T-helper 1 cell treated with Interleukin-12 subunit alpha and Interleukin-12 subunit beta and Interleukin-4 antibody, amounts not matched to agents 30 μg/mL and 1 μg/mL, for 36 hours (primary cell): Measurements from ENCODE around the gene VRK3.
A peak's percentile ranks its signal among the peaks of the same experiment; 100 is the strongest.

ENCODE experiments used
- H3K27ac Mint-ChIP-seq: one replicate; pipeline ENCODE4 v1.8.0; 2021; ENCODE audit warnings: mild to moderate bottlenecking, mixed read lengths
- H3K27me3 Mint-ChIP-seq: one replicate; pipeline ENCODE4 v1.8.0; 2021; ENCODE audit warnings: low read depth, mixed read lengths
- H3K36me3 Mint-ChIP-seq: one replicate; pipeline ENCODE4 v1.8.0; 2021; ENCODE audit warnings: low read depth, mixed read lengths
- H3K4me1 Mint-ChIP-seq: one replicate; pipeline ENCODE4 v1.8.0; 2021; ENCODE audit warnings: low read depth, mixed read lengths
- H3K4me3 Mint-ChIP-seq: one replicate; pipeline ENCODE4 v1.8.0; 2021; ENCODE audit warnings: mild to moderate bottlenecking, moderate library complexity, mixed read lengths
- H3K9me3 Mint-ChIP-seq: one replicate; pipeline ENCODE4 v1.8.0; 2021; ENCODE audit warnings: mixed read lengths

VRK3 gene

DNA sequence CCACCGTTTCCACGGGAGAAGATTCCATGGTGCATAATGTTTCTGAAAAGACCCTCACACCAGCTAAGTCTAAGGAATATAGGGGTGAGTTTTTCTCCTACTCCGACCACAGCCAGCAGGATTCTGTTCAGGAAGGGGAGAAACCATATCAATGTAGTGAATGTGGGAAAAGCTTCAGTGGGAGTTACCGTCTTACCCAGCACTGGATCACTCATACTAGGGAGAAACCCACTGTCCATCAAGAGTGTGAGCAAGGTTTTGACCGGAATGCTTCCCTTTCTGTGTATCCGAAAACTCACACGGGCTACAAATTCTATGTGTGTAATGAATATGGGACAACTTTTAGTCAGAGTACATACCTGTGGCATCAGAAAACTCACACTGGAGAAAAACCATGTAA is 19.8 kb upstream of the VRK3 start:
- peaks cover 72% of the 10 kb centered on the region for H3K9me3 Mint-ChIP-seq
- H3K4me3 Mint-ChIP-seq, result no peak overlapping the region
- no peaks in the 10 kb centered on the region for H3K27me3 Mint-ChIP-seq
- H3K27ac Mint-ChIP-seq, result no peak overlapping the region
- H3K36me3 Mint-ChIP-seq, result peaks cover 81% of the 10 kb centered on the region
- no peaks in the 10 kb centered on the region for H3K4me1 Mint-ChIP-seq

DNA sequence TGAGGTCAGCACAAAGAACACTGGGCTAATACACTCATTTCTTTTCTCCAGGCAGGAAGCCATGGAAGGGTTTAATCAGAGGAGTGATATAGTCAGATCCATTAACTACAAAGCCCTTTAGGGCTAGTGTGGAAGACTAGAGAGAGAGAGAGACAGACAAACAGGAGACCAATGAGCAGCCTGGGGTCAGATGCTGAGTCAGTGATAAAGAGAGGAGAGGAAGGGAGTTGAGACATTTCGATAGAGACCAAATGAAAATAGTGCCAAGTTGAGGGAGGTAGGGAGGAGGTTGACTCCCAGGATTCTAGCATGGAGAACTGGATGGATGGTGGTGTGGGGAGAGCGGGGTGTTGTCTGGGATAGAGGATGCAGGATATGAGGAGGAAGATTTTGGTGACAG is 18.8 kb upstream of the VRK3 start:
- Mint-ChIP-seq H3K9me3 (peaks cover 67% of the 10 kb centered on the region), H3K36me3 (peaks cover 86% of the 10 kb centered on the region), H3K27ac (no peak overlapping the region)

DNA sequence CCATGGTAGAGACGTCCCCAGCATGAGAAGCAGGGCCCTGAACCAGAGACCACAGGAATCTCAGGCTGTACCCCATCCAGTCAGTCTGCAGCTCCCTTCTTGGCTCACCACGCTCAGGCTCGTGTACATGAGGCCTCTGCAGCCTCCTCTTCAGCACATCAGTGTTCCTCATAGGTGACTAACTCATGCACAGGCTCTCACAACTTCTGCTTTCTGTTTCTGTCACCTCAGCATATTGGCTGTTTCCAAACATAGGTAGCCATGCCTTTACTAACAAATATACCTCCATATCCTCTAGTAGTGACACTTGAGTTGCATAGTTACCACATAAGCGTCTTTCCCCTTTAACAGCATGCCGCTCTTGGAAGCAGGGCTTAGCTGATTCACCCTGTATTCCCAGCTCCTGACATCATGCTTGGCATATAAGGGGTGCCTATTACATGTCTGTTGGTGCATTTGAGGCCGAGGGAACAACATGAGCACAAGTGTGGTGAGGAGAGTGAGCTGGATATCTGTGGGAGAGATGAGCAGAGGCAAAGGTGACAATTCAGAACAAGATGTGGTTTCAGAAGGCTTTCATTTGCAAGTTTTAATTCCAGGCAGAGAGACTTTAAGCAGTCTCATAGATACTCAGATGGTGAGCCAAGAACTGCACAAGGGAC is 17.3 kb upstream of the VRK3 start:
- H3K4me3 Mint-ChIP-seq, result no peak overlapping the region
- no peak overlapping the region for H3K27ac Mint-ChIP-seq
- H3K27me3 Mint-ChIP-seq, result no peaks in the 10 kb centered on the region
- H3K4me1 Mint-ChIP-seq, result no peaks in the 10 kb centered on the region
- H3K36me3 Mint-ChIP-seq, result peaks cover 75% of the 10 kb centered on the region
- H3K9me3 Mint-ChIP-seq, result peaks cover 55% of the 10 kb centered on the region

More for the DNA sequence above, 18.8 kb upstream of the VRK3 start:
- Mint-ChIP-seq H3K27me3 (no peaks in the 10 kb centered on the region), H3K4me1 (no peaks in the 10 kb centered on the region), H3K4me3 (no peak overlapping the region)

DNA sequence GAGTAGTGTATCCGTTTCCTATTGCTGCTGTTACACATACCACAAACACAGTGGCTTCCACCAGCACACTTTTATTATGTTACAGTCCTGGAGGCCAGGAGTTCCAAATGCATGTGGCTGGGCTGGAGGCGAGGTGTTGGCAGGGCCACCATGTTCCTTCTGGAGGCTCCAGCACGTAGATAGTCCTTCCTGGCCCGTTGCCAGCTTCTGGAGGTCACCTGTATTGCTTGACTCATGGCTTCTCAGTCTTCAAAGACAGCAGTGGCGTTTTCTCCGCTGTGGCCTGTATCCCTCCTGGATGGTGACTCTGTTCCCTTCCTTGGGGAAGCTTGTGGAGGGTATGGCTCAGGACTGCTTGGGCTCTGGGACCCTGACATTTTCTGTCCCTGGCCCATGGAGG is 15.8 kb upstream of the VRK3 start:
- peaks cover 73% of the 10 kb centered on the region for H3K36me3 Mint-ChIP-seq
- no peaks in the 10 kb centered on the region for H3K27me3 Mint-ChIP-seq
- H3K4me1 Mint-ChIP-seq, result no peaks in the 10 kb centered on the region
- H3K9me3 Mint-ChIP-seq, result peaks cover 43% of the 10 kb centered on the region
- no peak overlapping the region for H3K27ac Mint-ChIP-seq
- no peak overlapping the region for H3K4me3 Mint-ChIP-seq

DNA sequence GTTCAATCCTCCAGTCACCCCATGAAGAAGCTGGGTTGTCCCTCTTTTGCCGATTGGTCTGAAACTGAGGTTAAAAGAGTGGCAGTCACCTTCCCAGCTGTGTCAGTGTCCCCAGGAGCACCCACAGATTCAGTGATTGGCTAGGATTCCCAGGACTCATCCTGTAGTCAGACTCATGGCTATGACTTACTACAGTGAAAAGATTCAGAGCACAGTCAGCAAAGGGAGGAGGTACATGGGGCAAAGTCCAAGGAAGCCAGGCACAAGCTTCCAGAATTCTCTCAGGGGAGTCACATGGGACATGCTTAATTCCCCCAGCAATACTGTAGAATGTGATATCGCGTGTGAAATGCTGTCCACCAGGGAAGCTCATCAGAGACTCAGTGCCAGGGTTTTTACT is 14.8 kb upstream of the VRK3 start:
- H3K27ac Mint-ChIP-seq, result no peak overlapping the region
- H3K4me1 Mint-ChIP-seq, result no peaks in the 10 kb centered on the region
- H3K4me3 Mint-ChIP-seq, result no peak overlapping the region
- H3K9me3 Mint-ChIP-seq, result peaks cover 33% of the 10 kb centered on the region
- H3K27me3 Mint-ChIP-seq, result no peaks in the 10 kb centered on the region
- H3K36me3 Mint-ChIP-seq, result peaks cover 67% of the 10 kb centered on the region

DNA sequence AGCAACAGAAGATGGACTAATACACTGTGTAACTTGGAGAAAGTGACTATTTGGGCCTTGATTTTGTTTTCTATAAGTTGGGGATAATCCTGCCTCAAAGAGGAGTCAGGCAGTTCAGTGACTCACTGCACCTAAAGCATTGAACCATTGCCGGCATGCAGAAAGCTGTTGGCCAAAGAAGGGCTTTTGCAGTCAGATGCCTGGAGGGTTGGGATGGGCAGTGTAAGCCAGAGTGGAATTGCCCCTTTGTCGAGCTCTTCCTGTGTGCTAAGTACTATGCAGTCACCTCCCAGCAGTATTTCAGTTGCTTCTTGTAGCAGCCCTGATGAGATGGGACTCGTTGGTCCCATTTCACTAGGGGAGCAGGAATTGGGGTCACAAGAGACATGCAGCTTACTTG is 11.7 kb upstream of the VRK3 start:
- Mint-ChIP-seq H3K4me1 (peaks cover 8% of the 10 kb centered on the region), H3K27ac (no peak overlapping the region), H3K4me3 (no peak overlapping the region), H3K9me3 (peaks cover 6% of the 10 kb centered on the region), H3K36me3 (peaks cover 64% of the 10 kb centered on the region), H3K27me3 (no peaks in the 10 kb centered on the region)

DNA sequence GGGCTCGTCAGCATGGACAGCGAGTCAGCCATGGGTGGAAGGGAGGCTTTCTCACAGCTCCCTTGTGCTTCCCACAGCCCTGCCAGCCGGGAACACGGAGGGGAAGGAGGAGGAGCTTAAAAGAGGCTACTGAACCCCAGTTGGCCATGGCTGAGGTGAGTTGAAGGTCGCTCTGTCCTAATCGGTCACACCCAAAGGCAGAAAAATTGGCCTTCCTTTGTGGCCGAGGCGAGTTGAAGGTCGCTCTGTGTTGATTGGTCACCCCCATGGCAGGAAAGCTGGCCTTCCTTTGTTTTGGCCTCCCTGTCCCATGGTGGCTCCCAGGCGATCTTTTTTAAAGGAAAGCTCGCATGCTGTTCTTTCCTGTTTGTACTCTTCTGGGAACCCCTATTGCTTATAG is 5.8 kb upstream of the VRK3 start:
- no peaks in the 10 kb centered on the region for H3K27me3 Mint-ChIP-seq
- peaks cover 43% of the 10 kb centered on the region for H3K36me3 Mint-ChIP-seq
- H3K4me1 Mint-ChIP-seq, result peaks cover 20% of the 10 kb centered on the region
- H3K4me3 Mint-ChIP-seq, result no peak overlapping the region
- peaks cover 1% of the 10 kb centered on the region for H3K9me3 Mint-ChIP-seq
- H3K27ac Mint-ChIP-seq, result no peak overlapping the region

DNA sequence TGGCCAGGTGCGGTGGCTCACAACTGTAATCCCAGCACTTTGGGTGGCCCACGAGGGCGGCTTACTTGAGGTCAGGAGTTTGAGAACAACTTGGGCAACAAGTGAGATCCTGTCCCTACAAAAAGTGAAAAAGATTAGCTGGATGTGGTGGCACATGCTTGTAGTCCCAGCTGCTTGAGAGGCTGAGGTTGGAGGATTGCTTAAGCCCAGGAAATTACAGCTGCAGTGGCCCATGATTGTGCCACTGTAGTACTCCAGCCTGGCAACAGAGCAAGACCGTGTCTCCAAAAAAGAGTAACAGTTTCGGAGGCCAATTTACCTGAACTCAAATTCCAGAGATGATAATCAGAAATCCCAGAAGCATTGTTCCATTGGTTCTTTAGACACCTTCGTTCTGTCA is 5.1 kb upstream of the VRK3 start:
- H3K27me3 Mint-ChIP-seq, result no peaks in the 10 kb centered on the region
- H3K9me3 Mint-ChIP-seq, result peaks cover 3% of the 10 kb centered on the region
- no peak overlapping the region for H3K27ac Mint-ChIP-seq
- H3K36me3 Mint-ChIP-seq, result peaks cover 43% of the 10 kb centered on the region
- H3K4me3 Mint-ChIP-seq, result no peak overlapping the region
- peaks cover 25% of the 10 kb centered on the region for H3K4me1 Mint-ChIP-seq

DNA sequence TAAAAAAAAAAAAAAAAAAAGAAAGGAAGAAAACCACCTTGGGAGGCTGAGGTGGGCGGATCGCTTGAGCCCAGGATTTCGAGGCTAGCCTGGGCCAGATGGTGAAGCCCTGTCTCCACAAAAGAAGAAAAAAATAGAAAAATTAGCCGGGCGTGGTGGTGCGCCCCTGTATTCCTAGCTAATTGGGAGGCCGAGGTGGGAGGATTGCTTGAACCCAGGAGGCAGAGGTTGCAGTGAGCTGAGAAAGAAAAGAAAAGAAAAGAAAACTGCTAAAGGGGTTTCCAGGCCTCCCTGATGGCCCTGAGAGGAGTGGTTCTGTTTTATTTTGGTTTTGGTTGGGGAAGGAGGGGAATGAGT is 1.4 kb upstream of the VRK3 start:
- Mint-ChIP-seq H3K4me3 (peak overlapping the region; percentile 89), H3K27ac (peak overlapping the region; percentile 72), H3K36me3 (peaks cover 18% of the 10 kb centered on the region), H3K9me3 (peaks cover 3% of the 10 kb centered on the region), H3K4me1 (peaks cover 31% of the 10 kb centered on the region), H3K27me3 (no peaks in the 10 kb centered on the region)

DNA sequence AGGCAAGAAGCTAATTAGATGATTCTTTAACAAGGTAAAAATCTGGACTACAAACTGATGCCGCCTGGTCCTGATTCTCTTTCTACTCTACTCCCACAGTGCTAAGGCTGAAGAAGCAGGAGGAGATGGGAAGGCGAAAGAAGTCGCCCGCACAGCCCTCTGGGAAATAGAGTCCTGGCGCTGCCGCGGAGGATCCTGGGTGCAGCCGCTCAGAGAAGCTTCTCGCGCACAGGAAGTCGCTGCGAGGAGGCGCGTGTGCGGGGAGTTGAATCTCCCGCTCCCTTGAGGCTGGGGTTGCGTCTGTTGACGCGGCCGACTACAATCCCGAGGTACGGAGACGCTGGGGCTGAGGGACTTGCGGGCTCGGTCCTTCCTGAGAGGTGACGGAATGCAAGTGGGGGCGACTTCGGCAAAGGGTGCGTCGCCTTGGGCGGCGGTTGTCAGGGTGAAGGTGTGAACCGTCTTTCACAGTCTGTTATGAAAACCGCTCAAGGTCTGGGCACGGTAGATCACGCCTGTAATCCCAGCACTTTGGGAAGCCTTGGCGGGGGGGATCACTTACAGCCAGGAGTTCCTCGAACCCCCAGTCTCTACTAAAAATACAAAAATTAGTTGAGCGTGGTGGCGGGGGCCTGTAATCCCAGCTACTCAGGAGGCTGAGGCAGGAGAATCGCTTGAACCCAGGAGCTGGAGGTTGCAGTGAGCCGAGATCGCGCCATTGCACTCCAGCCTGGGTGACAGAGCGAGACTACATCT is 800 bp upstream of the VRK3 start, which contains the start of gene ZNF473:
TSS of gene ZNF473 (plus strand) at position 212 of the 756 bp plus-strand sequence. CDS start 5,078 bp downstream, outside the sequence.
- H3K9me3 Mint-ChIP-seq, result peaks cover 3% of the 10 kb centered on the region
- H3K27ac Mint-ChIP-seq, result peak within 1 kb of the TSS; percentile 96
- H3K27me3 Mint-ChIP-seq, result no peaks in the 10 kb centered on the region
- peak within 1 kb of the TSS; percentile 89 for H3K4me3 Mint-ChIP-seq
- H3K36me3 Mint-ChIP-seq, result peaks cover 14% of the 10 kb centered on the region
- H3K4me1 Mint-ChIP-seq, result peaks cover 31% of the 10 kb centered on the region

DNA sequence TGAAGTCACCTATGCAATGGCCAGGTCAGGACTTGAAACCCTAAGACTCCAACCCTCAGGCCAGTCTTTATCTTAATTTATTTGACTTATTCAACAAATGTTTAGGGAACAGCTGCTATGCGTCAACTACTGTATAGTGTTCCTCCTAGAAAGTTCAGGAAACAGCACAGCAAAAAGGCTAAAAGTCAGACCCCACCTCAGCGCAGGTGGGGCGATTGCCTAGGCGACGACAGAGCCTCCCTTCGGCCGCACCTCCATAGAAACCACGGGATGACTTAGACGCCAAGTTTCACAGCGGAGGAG is 502 bp downstream of the VRK3 start:
- Mint-ChIP-seq H3K4me3 (peak overlapping the region; percentile 89), H3K36me3 (peaks cover 17% of the 10 kb centered on the region), H3K9me3 (peaks cover 3% of the 10 kb centered on the region), H3K4me1 (peaks cover 31% of the 10 kb centered on the region), H3K27ac (peak overlapping the region; percentile 96), H3K27me3 (no peaks in the 10 kb centered on the region)

DNA sequence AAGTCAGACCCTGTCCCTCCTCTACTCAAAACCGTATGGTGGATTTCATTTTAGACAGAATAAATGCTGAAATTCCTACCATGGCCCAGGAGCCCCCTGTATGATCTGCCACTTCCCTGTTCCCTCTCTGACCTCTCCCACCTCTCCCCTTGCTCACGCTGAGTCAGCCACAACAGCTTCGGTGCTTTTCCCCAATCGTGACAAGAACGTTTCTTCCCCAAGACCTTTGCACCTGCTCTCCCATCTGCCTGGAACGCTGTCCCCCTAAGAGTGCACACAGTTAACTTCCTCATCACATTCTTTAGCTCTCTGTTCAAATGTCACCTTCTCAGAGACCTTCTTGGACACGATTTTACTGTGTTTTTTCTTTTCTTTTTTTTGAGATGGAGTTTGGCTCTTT is 2.3 kb downstream of the VRK3 start:
- H3K9me3 Mint-ChIP-seq, result peaks cover 3% of the 10 kb centered on the region
- H3K4me1 Mint-ChIP-seq, result peaks cover 32% of the 10 kb centered on the region
- peaks cover 24% of the 10 kb centered on the region for H3K36me3 Mint-ChIP-seq
- peak overlapping the region; percentile 59 for H3K27ac Mint-ChIP-seq
- no peak overlapping the region for H3K4me3 Mint-ChIP-seq
- no peaks in the 10 kb centered on the region for H3K27me3 Mint-ChIP-seq

DNA sequence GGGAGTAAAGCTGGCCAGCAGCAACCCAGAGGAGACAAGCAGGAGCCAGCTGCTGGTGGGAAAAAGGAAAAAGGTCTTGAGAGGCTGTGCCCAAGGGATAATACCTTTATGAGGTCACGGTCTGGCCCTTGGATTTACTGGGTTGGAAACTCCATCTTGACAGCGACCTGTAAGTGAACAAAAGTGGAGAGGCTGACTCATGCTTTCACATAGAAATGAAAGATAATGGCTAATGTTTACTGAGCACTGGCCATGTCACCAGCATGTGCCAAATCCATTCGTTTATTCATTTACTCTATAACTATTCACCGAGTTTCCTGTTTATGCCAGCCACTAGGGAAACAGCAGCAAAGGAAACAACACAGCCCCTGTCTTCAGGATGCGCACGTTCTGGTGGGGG is 4.7 kb downstream of the VRK3 start:
- H3K27ac Mint-ChIP-seq, result no peak overlapping the region
- H3K4me1 Mint-ChIP-seq, result peaks cover 18% of the 10 kb centered on the region
- H3K9me3 Mint-ChIP-seq, result peaks cover 5% of the 10 kb centered on the region
- H3K36me3 Mint-ChIP-seq, result peaks cover 28% of the 10 kb centered on the region
- H3K27me3 Mint-ChIP-seq, result no peaks in the 10 kb centered on the region
- no peak overlapping the region for H3K4me3 Mint-ChIP-seq

DNA sequence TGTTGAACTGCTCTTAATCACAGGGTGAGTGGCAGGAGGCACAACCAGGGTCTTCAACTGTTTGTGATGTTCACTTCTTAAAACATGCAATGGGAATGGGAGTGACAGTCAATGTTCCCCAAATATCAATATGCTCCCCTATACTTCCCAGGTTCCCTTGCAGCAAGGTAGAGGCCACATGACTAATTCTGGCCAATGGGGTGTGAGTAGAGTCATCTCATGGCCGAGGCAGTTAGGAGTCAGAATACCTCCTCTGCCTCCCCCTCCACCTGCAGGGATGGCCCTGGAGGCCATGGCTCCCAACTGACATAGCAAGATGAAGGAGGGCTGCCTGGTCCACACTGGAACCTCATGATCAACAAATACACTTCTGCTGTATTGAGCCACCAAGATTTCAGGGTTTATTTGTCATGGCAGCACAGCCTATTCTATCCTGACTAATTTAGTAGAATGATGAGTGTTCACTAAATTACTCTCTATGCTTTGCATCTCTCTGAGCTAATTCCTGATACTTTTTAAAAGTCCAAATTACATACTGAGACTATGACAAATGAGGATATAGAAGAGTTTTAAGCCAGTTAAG is 8.9 kb downstream of the VRK3 start:
- H3K4me1 Mint-ChIP-seq, result peaks cover 5% of the 10 kb centered on the region
- peaks cover 5% of the 10 kb centered on the region for H3K9me3 Mint-ChIP-seq
- no peak overlapping the region for H3K27ac Mint-ChIP-seq
- no peak overlapping the region for H3K4me3 Mint-ChIP-seq
- peaks cover 41% of the 10 kb centered on the region for H3K36me3 Mint-ChIP-seq
- H3K27me3 Mint-ChIP-seq, result no peaks in the 10 kb centered on the region

DNA sequence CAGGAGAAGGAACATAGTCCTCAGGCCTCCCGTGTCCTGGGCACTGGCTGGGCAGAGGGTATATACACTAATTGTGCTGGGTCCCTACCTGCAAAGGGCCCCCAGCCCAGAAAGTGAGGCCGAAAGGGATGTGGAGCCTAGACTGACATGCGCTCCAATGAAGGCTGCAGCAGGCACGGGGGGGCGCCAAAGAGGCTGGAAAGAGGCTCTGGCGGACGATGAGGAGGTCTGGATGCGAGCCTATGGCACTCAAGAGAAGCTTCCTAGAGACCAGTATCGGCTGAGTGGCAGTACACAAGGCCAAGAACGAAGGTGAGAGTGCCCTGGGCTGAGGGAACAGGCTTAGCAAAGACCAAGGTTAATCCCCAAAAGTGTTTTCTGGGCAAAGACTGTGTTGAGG is 16.6 kb downstream of the VRK3 start:
- Mint-ChIP-seq H3K27me3 (no peaks in the 10 kb centered on the region), H3K4me3 (no peak overlapping the region), H3K4me1 (peaks cover 15% of the 10 kb centered on the region), H3K27ac (no peak overlapping the region), H3K36me3 (peaks cover 39% of the 10 kb centered on the region), H3K9me3 (no peaks in the 10 kb centered on the region)
